Measurements from ENCODE around the gene CDC25A. TPM values are rescaled to one million over a fixed set of nuclear protein-coding genes. Genes with fewer than 3 reads are reported as not detected.

CDC25A gene
- total RNA-seq, 1 donor from 2014 or later, result 3.5 TPM

DNA sequence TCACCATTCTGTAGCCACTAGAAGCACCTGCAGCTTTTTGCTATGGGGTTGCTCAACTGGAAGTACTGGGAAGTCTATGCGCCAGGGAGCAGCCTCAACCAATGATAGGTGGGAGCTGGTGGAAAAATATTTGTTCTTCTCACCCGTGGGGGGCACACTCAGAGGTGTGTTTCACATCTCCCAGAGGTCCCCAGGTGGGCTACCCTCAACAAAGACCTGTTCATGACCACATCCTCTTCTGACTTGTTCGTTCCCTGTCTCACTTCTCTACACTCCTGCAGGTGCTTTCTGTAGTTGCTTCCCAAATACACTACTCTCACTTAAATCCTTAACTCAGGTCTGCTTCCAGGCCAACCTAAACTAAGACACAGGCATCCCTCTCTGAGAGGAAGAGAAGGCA is 38.7 kb upstream of the CDC25A start:
- no peak overlapping the region for H3K4me3 Mint-ChIP-seq (ENCODE audit: unreplicated experiment)
- H3K27ac Mint-ChIP-seq (ENCODE audit: unreplicated experiment), result no peak overlapping the region
- no peak for DNase-seq (ENCODE audit: extremely low spot score, unreplicated experiment)

GRCh38 chr3:48225587-48225986 is 37.4 kb upstream of the CDC25A start:
- peaks cover 7% of the 10 kb centered on the region for H3K27me3 Mint-ChIP-seq (ENCODE audit: unreplicated experiment)
- no peaks in the 10 kb centered on the region for H3K9me3 Mint-ChIP-seq (ENCODE audit: unreplicated experiment)
- DNase-seq (ENCODE audit: extremely low spot score, unreplicated experiment), result no peak
- H3K4me1 Mint-ChIP-seq (ENCODE audit: unreplicated experiment), result peaks cover 9% of the 10 kb centered on the region
- TF ChIP-seq, protein P1, sequence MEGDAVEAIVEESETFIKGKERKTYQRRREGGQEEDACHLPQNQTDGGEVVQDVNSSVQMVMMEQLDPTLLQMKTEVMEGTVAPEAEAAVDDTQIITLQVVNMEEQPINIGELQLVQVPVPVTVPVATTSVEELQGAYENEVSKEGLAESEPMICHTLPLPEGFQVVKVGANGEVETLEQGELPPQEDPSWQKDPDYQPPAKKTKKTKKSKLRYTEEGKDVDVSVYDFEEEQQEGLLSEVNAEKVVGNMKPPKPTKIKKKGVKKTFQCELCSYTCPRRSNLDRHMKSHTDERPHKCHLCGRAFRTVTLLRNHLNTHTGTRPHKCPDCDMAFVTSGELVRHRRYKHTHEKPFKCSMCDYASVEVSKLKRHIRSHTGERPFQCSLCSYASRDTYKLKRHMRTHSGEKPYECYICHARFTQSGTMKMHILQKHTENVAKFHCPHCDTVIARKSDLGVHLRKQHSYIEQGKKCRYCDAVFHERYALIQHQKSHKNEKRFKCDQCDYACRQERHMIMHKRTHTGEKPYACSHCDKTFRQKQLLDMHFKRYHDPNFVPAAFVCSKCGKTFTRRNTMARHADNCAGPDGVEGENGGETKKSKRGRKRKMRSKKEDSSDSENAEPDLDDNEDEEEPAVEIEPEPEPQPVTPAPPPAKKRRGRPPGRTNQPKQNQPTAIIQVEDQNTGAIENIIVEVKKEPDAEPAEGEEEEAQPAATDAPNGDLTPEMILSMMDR (IDR thresholded peaks at IDR 0.05), result no peak
- H3K36me3 Mint-ChIP-seq (ENCODE audit: unreplicated experiment), result no peaks in the 10 kb centered on the region
- H3K27ac Mint-ChIP-seq (ENCODE audit: unreplicated experiment), result no peak overlapping the region
- no peak overlapping the region for H3K4me3 Mint-ChIP-seq (ENCODE audit: unreplicated experiment)

More for the DNA sequence above, 38.7 kb upstream of the CDC25A start:
- TF ChIP-seq, protein P1 (IDR thresholded peaks at IDR 0.05), result no peak
- peaks cover 9% of the 10 kb centered on the region for H3K4me1 Mint-ChIP-seq (ENCODE audit: unreplicated experiment)
- no peaks in the 10 kb centered on the region for H3K9me3 Mint-ChIP-seq (ENCODE audit: unreplicated experiment)
- peaks cover 7% of the 10 kb centered on the region for H3K27me3 Mint-ChIP-seq (ENCODE audit: unreplicated experiment)
- H3K36me3 Mint-ChIP-seq (ENCODE audit: unreplicated experiment), result no peaks in the 10 kb centered on the region

GRCh38 chr3:48222616-48223513 is 34.6 kb upstream of the CDC25A start, which contains the start of gene CAMP:
TSS of gene CAMP (plus strand) at chr3:48223495. CDS start at chr3:48223512, 17 bp downstream.
- H3K4me1 Mint-ChIP-seq (ENCODE audit: unreplicated experiment), result peaks cover 9% of the 10 kb centered on the region
- H3K36me3 Mint-ChIP-seq (ENCODE audit: unreplicated experiment), result no peaks in the 10 kb centered on the region
- H3K9me3 Mint-ChIP-seq (ENCODE audit: unreplicated experiment), result no peaks in the 10 kb centered on the region
- TF ChIP-seq, protein P1 (IDR thresholded peaks at IDR 0.05), result no peak
- H3K27ac Mint-ChIP-seq (ENCODE audit: unreplicated experiment), result no peak within 1 kb of the TSS
- peaks cover 7% of the 10 kb centered on the region for H3K27me3 Mint-ChIP-seq (ENCODE audit: unreplicated experiment)
- peak; percentile 95 for DNase-seq (ENCODE audit: extremely low spot score, unreplicated experiment)
- no peak within 1 kb of the TSS for H3K4me3 Mint-ChIP-seq (ENCODE audit: unreplicated experiment)

DNA sequence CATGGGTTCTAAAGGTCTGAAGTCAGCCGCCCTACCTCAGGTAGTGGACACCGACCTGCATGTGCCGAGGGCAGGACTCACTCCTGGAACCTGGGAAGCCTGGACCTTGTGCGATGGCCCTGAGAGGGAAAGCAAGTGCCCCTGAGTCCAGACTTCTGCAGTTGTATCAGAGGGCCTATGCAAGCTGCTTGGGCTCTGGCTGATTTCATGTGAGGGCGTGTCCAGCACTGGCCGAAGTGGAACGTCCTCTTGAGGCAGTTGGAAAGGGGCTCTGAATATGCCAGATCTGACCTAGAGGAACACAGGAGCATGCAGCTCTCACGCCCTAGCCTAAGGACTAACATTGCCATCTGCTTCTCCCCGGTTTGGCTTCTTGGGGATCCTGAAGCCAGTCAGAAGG is 32.5 kb upstream of the CDC25A start:
- no peaks in the 10 kb centered on the region for H3K36me3 Mint-ChIP-seq (ENCODE audit: unreplicated experiment)
- H3K4me1 Mint-ChIP-seq (ENCODE audit: unreplicated experiment), result peaks cover 9% of the 10 kb centered on the region
- H3K27me3 Mint-ChIP-seq (ENCODE audit: unreplicated experiment), result peaks cover 2% of the 10 kb centered on the region
- H3K27ac Mint-ChIP-seq (ENCODE audit: unreplicated experiment), result no peak overlapping the region
- H3K9me3 Mint-ChIP-seq (ENCODE audit: unreplicated experiment), result no peaks in the 10 kb centered on the region
- no peak overlapping the region for H3K4me3 Mint-ChIP-seq (ENCODE audit: unreplicated experiment)
- TF ChIP-seq, protein P1 (IDR thresholded peaks at IDR 0.05), result no peak
- DNase-seq (ENCODE audit: extremely low spot score, unreplicated experiment), result no peak

DNA sequence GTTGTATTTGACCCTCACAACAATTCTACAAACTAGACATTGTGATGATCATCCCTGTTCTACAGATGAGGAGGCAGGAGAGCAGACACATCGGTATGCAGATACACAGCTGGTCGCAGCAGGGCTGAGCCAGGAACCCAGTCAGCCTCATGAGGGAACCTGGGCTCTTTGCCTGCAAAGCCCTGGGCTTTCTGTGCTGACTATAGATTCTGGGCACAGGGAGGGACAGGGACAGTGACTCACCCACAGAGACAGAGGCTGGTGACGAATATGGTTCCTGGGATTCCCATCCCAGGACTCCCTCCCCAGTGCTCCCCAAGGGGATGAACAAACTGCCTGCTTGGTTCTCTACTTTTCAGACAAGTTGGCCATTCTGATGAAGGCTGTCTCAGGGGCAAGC is 31.3 kb upstream of the CDC25A start:
- Mint-ChIP-seq H3K4me3 (ENCODE audit: unreplicated experiment) (no peak overlapping the region), H3K4me1 (ENCODE audit: unreplicated experiment) (peaks cover 12% of the 10 kb centered on the region), H3K27ac (ENCODE audit: unreplicated experiment) (no peak overlapping the region), H3K9me3 (ENCODE audit: unreplicated experiment) (no peaks in the 10 kb centered on the region), H3K27me3 (ENCODE audit: unreplicated experiment) (peaks cover 3% of the 10 kb centered on the region), H3K36me3 (ENCODE audit: unreplicated experiment) (no peaks in the 10 kb centered on the region)
- TF ChIP-seq, protein P1 (IDR thresholded peaks at IDR 0.05), result no peak
- DNase-seq (ENCODE audit: extremely low spot score, unreplicated experiment), result no peak

Measured in osteocyte (in vitro differentiated cells).